LNCaP clone FGC (cell line): ENCODE measurements around the gene BCL7B.
"Not testable (repeated sequence)": the region's sequence is repeated elsewhere in the genome, so short reads cannot be mapped to it uniquely, and the experiment has no call there.

Experiments
- DNase-seq: peaks from one replicate; pipeline ENCODE4 v3.0.0-alpha.2; 2011; ENCODE audit warnings: low read depth
- H3K4me3 ChIP-seq: 2 replicates; pipeline ENCODE4 v1.5.1; 2011; ENCODE audit warnings: mild to moderate bottlenecking, low read depth, low read length, control low read depth
- CTCF ChIP-seq: IDR thresholded peaks from 2 replicates; pipeline ENCODE4 v1.5.1; 2012; ENCODE audit warnings: mild to moderate bottlenecking; ENCODE audit not compliant: control insufficient read depth, insufficient read depth; ENCODE audit errors: extremely low read depth

BCL7B gene

GRCh38 chr7:73507556-73507955, 49.9 kb downstream of the BCL7B start:
- DNase-seq = no peak
- no peak overlapping the region for H3K4me3 ChIP-seq
- no peak for TF ChIP-seq CTCF

DNA sequence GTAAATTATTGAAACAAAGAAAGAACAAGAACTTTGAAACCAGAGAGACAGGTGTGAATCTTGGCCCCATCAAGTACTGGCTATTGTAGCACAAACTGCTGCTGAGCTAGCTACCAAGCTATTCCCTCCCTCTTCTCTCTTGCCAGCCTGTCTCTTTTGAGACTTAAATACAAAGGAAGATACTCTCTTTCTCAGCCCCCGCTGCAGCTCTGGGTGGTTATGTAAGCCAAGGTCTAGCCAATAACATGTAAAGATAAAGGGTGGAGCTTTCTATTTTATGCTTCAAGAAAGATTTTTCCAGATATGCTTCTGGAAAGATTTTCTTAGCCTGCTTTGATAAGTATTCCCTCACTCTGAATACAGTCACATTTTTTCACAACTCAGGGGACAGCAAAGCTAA, 52.6 kb downstream of the BCL7B start:
- DNase-seq = no peak
- no peak overlapping the region for H3K4me3 ChIP-seq
- TF ChIP-seq CTCF = no peak

GRCh38 chr7:73504017-73504416, 53.5 kb downstream of the BCL7B start:
- no peak overlapping the region for H3K4me3 ChIP-seq
- DNase-seq = no peak
- TF ChIP-seq CTCF = no peak

GRCh38 chr7:73503229-73503628, 54.3 kb downstream of the BCL7B start:
- TF ChIP-seq CTCF = no peak
- DNase-seq = no peak
- H3K4me3 ChIP-seq = no peak overlapping the region

- no peak for TF ChIP-seq CTCF
- H3K4me3 ChIP-seq = no peak overlapping the region
- no peak for DNase-seq
These were observed 60.9 kb downstream of the BCL7B start for GRCh38 chr7:73496626-73497025.

- H3K4me3 ChIP-seq, DNase-seq: not testable (repeated sequence)
These were observed 62.0 kb downstream of the BCL7B start for GRCh38 chr7:73495507-73495906.

GRCh38 chr7:73489976-73490375, 67.5 kb downstream of the BCL7B start:
- no peak overlapping the region for H3K4me3 ChIP-seq
- DNase-seq = no peak
- no peak for TF ChIP-seq CTCF

- TF ChIP-seq CTCF = no peak
- no peak overlapping the region for H3K4me3 ChIP-seq
- DNase-seq = no peak
These were observed 70.0 kb downstream of the BCL7B start for GRCh38 chr7:73487486-73487885.
